Measurements from ENCODE around the gene PSORS1C2. TPM values are rescaled to one million over a fixed set of nuclear protein-coding genes. Genes with fewer than 3 reads are reported as not detected.

PSORS1C2 gene
- total RNA-seq, 2 donors from 2014 or later: not detected

DNA sequence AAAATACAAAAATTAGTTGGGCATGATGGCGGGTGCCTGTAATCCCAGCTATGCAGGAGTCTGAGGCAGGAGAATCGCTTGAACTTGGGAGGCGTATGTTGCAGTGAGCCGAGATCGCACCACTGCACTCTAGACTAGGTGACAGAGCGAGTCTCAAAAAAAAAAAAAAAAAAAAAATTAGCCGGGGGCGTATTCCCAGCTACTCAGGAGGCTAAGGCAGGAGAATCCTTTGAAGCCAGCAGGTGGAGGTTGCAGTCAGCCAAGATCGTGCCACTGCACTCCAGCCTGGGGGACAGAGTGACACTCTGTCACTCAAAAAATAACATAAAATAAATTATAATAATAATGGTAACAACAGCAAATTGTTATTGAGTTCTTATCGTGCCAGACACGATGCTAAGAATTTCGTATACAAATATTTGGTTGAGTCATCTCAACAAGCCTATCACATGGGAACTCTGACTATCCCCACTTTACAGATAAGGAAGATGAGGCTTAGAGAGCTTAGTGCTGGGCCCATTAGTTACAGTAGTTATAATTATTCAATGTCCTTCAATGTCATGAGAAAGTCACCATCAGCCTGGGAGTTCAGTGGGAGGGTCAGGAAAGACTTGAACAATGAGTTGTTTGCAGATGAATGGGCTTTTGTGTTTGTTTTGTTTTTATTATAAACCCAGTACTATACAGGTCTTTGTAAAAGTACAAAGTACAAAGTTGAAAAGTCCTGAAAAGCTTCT, 45.9 kb downstream of the PSORS1C2 start:
- ATAC-seq: peak; percentile 53
- no peak for DNase-seq
- intact Hi-C loops (cut with DNase I, micrococcal nuclease): no loop called here

DNA sequence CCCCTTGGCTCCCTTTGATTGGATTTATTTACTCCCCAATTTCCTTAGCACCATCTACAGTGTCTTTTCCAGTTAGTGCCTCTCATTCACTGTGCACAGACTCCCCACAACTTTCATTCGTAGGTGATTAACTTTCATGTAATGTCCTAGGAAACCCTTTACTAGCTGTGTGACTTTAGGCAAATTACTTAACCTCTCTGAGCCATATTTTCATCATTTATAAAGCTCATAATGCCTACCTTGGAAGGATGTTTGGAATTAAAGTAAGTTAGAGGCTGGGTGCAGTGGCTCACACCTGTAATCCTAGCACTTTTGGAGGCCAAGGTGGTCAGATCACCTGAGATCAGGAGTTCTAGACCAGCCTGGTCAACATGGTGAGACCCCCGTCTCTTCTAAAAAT, 46.6 kb downstream of the PSORS1C2 start:
- DNase-seq (no peak), ATAC-seq (no peak)
- intact Hi-C loops (cut with DNase I, micrococcal nuclease): no loop called here

DNA sequence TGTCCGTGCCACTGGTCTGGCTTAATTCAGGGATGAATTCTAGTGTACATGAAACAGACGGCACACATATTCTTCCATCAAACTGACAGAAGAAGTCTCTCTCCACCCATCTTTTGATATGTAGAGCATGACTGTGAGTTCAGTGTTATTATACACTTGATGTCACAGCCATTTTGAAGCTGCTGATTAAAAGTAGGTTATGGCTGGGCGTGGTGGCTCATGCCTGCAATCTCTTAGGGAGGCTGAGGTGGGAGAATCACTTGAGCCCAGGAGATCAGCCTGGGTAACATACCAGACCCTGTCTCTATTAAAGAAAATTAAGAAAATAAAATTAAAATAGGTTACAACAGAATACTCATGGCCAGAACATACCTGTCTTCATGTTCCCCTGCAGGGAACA, 47.2 kb downstream of the PSORS1C2 start:
- ATAC-seq (peak; percentile 69), DNase-seq (peak in 1 of 2 donors; percentile 35)
- intact Hi-C loops (cut with DNase I, micrococcal nuclease): no loop called here

DNA sequence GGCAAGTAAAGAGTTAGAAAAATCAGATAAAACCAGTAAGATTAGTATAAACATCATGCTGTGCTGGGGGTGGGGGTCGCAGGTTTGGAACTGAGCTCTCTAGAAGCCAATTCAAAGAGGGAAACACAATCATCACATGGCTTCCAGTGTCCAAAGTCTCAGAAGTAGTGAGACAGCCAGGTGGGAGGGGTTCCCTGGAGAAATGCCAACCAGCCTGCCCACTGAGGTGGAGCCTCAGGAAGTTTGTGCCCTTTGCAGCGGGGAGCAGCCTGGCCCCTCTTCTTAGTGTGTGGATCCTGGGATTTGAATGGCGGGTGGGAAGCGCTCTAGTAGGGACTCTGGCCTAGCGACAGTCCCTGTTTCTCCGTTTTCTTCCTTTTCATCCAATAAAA, 47.9 kb downstream of the PSORS1C2 start:
- DNase-seq (peak; percentile 48 to 60), ATAC-seq (peak; percentile 54)

DNA sequence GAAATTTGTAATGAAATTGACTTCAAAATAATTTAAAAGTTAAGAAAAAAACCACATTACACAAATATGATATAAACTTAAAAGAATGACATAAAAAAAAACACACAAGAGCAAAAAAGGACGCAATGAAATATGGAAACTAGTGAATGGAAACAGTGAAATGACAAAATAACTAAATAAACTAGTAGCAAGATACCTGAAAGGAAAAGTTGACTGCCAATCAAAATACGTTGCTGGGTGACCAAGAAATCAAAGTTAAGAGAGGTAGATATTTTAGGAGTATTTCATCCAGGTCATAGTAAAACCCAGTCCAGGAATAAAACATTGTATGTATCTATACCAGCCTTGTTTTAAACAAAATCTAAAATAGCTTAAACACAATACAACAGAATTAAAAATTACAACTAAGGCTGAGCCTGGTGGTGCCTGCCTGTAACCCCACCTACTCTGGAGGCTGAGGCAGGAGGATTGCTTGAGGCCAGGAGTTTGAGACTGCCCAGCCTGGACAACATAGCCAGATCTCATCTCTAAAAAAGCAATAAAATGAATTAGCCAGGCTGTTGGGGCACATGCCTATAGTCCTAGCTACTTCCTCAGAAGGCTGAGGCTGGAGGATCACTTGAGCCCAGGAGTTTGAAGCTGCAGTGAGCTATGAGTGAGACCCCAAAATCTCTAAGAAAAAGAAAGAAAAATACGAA, 48.4 kb downstream of the PSORS1C2 start:
- ATAC-seq: no peak
- intact Hi-C loops (cut with DNase I, micrococcal nuclease): no loop called here
- DNase-seq: no peak

More for the DNA sequence above, 47.9 kb downstream of the PSORS1C2 start:
- intact Hi-C loops (cut with DNase I, micrococcal nuclease): no loop called here

Other genes with a start within 250 kb of the PSORS1C2 start
- 10 to 100 TPM; 18.3 to 34.4 TPM for gene GTF2H4, start 230.9 kb downstream of the PSORS1C2 start, total RNA-seq
- gene VARS2, start 224.8 kb downstream of the PSORS1C2 start, total RNA-seq: 10 to 100 TPM; 17.7 to 34.8 TPM
- gene SFTA2, start 206.9 kb downstream of the PSORS1C2 start, total RNA-seq: not detected
- not detected for gene MUCL3, start 198.1 kb downstream of the PSORS1C2 start, total RNA-seq
- gene MUC21, start 155.3 kb downstream of the PSORS1C2 start, total RNA-seq: not detected
- gene MUC22, start 128.6 kb downstream of the PSORS1C2 start, total RNA-seq: not detected
- gene C6orf15, start 26.5 kb downstream of the PSORS1C2 start, total RNA-seq: not detected
- gene PSORS1C1, start 24.3 kb downstream of the PSORS1C2 start, total RNA-seq: 1 to 10 TPM; 4.9 to 6.7 TPM
- gene CDSN, start 18.6 kb downstream of the PSORS1C2 start, total RNA-seq: not detected
- gene CCHCR1, start 18.7 kb upstream of the PSORS1C2 start, total RNA-seq: 10 to 100 TPM; 24.3 to 39.0 TPM
- 1 to 10 TPM; 4.2 to 7.1 TPM for gene TCF19, start 19.5 kb upstream of the PSORS1C2 start, total RNA-seq
- 1 to 10 TPM; 1.8 to 6.3 TPM for gene POU5F1, start 31.6 kb upstream of the PSORS1C2 start, total RNA-seq
- gene HLA-C, start 133.0 kb upstream of the PSORS1C2 start, total RNA-seq: 1,000 to 10,000 TPM; 1,163 to 1,296 TPM
- 1,000 to 10,000 TPM; 1,508 to 2,239 TPM for gene HLA-B, start 218.1 kb upstream of the PSORS1C2 start, total RNA-seq